A673 (cell line): ENCODE measurements around the gene IFNLR1. TPM values are rescaled to one million over a fixed set of nuclear protein-coding genes. Genes with fewer than 3 reads are reported as not detected.

ENCODE experiments used
- BruUV-seq: library from RNA; stranded (reverse); fragments of 400-500 nt; replicated peaks from 2 replicates; lab custom pipeline; 2021; lab: Mats Ljungman, UMichigan
- CTCF ChIA-PET: fragments of 300-600 bp; sonication (Branson Sonifier 250); formaldehyde crosslinking; loops from one replicate; lab custom pipeline; 2022; ENCODE audit warnings: antibody characterized with exemption; lab: Charles Lee
- POLR2A ChIA-PET: fragments of 300-600 bp; sonication (Branson Sonifier 250); formaldehyde crosslinking; loops from one replicate; lab custom pipeline; 2022; ENCODE audit warnings: antibody characterized with exemption; ENCODE audit not compliant: low non-redundant PET; lab: Charles Lee
- DNase-seq: peaks from one replicate; pipeline ENCODE4 v3.0.0-alpha.2; 2015; ENCODE audit warnings: low spot score
- H3K27ac ChIP-seq: fragments of 200-600 bp; sonication (generic); 2 replicates; pipeline ENCODE4 v1.5.1; 2016; ENCODE audit warnings: mixed run types, low read depth, mild to moderate bottlenecking, mixed read lengths, antibody characterized with exemption, low read length; ENCODE audit not compliant: poor library complexity, severe bottlenecking
- H3K27me3 ChIP-seq: fragments of 200-600 bp; sonication (generic); replicated peaks from 2 replicates; pipeline ENCODE4 v1.6.1; 2017; ENCODE audit warnings: mixed run types, low read depth, mild to moderate bottlenecking, mixed read lengths, antibody characterized with exemption, low read length; ENCODE audit not compliant: insufficient read depth, poor library complexity
- H3K36me3 ChIP-seq: fragments of 200-600 bp; sonication (generic); 2 replicates; pipeline ENCODE4 v1.6.1; 2016; ENCODE audit warnings: mixed run types, mild to moderate bottlenecking, mixed read lengths, antibody characterized with exemption, low read length; ENCODE audit not compliant: insufficient read depth, poor library complexity, severe bottlenecking
- H3K4me1 ChIP-seq: fragments of 200-600 bp; sonication (generic); 2 replicates; pipeline ENCODE4 v1.6.1; 2017; ENCODE audit warnings: mixed run types, mild to moderate bottlenecking, mixed read lengths, antibody characterized with exemption, low read length; ENCODE audit not compliant: insufficient read depth, poor library complexity, severe bottlenecking
- H3K4me3 ChIP-seq: fragments of 200-600 bp; sonication (generic); 2 replicates; pipeline ENCODE4 v1.5.1; 2016; ENCODE audit warnings: low read depth, mixed run types, mild to moderate bottlenecking, mixed read lengths, low read length; ENCODE audit not compliant: poor library complexity, severe bottlenecking
- H3K9me3 ChIP-seq: fragments of 200-600 bp; sonication (generic); 2 replicates; pipeline ENCODE4 v1.6.1; 2016; ENCODE audit warnings: mixed run types, low read depth, mild to moderate bottlenecking, mixed read lengths, antibody characterized with exemption, low read length; ENCODE audit not compliant: poor library complexity, severe bottlenecking
- CTCF ChIP-seq: fragments of 300-800, 200-600 bp; sonication (generic); conservative IDR thresholded peaks from 2 replicates; pipeline ENCODE4 v1.5.1; 2017; ENCODE audit warnings: low read depth, mild to moderate bottlenecking, antibody characterized with exemption, low read length, moderate library complexity, mixed read lengths
- EZH2 ChIP-seq: fragments of 200-600 bp; sonication (generic); IDR thresholded peaks from 2 replicates; pipeline ENCODE4 v1.6.1; 2017; ENCODE audit warnings: borderline replicate concordance, low read depth, mild to moderate bottlenecking, mixed read lengths, antibody characterized with exemption, low read length; ENCODE audit not compliant: poor library complexity, severe bottlenecking
- intact Hi-C: fragments of 100-400 bp; cut with micrococcal nuclease; formaldehyde crosslinking; loops from one replicate; pipeline ENCODE4 v1.10.0; 2022; ENCODE audit not compliant: unreplicated experiment
- total RNA-seq: library from RNA; stranded (reverse); gene quantifications from 2 replicates; pipeline ENCODE4 v1.2.3, GENCODE V29; 2021

IFNLR1 gene
- total RNA-seq, 1 experiment from 2014 or later = 2.0 TPM

DNA sequence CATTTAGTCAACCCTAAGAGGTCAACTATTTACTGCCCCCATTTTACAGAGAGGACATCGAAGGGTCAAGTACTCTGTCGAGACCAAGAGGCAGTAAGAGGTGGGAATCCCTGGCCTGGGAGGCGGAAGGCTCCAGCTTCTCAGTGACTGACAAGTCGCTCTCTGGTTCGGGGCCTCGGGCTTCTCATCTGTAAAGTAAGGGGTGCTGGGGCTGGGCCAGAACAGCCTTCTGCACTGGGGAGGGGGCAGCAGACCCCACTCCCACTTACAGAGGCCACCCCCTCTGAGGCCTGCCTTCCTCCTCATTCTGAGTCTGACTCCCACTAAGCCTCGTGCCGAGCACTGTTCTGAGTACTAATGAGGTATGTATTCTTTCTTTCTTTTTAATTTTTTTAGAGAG, 17.0 kb upstream of the IFNLR1 start:
- Histone ChIP-seq H3K27ac (no peak overlapping the region), H3K4me3 (no peak overlapping the region), H3K4me1 (peaks cover 4% of the 10 kb centered on the region), H3K27me3 (no peaks in the 10 kb centered on the region), H3K36me3 (no peaks in the 10 kb centered on the region), H3K9me3 (no peaks in the 10 kb centered on the region)
- BruUV-seq = no TSS peak
- ChIA-PET POLR2A (no interaction called here), CTCF (no interaction called here)
- no peak for TF ChIP-seq EZH2
- no peak for TF ChIP-seq CTCF
- DNase-seq = no peak
- intact Hi-C loops = no loop called here

DNA sequence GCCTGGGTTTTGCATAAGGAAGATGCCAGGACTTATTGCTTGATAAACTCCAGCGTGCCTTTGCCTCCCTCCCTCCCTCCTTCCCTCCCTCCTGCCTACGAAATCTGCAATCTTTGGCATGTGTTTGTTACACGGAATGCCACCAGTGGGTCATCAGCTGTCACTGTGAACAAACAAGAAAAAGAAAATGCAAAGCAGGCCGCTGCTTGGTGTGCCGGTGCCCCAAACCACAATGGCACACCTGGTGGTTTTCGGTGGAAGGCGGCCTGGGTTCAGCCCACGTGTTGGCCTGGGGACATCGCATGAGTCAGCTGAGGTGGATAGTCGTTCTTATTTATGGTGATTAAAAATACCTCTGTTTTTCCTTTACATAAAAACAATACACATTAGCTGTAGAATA, 16.3 kb upstream of the IFNLR1 start:
- H3K36me3 ChIP-seq = no peaks in the 10 kb centered on the region
- H3K27ac ChIP-seq = no peak overlapping the region
- peaks cover 4% of the 10 kb centered on the region for H3K4me1 ChIP-seq
- H3K4me3 ChIP-seq = no peak overlapping the region
- H3K9me3 ChIP-seq = no peaks in the 10 kb centered on the region
- no peaks in the 10 kb centered on the region for H3K27me3 ChIP-seq
- ChIA-PET CTCF (interaction anchor here (0.7 kb wide), 1 partner anchor 189 kb away, joined by 4 read pairs; no protein-coding TSS in a partner anchor), POLR2A (no interaction called here)
- no TSS peak for BruUV-seq
- TF ChIP-seq CTCF (no peak), EZH2 (no peak)
- intact Hi-C loops = no loop called here
- no peak for DNase-seq

DNA sequence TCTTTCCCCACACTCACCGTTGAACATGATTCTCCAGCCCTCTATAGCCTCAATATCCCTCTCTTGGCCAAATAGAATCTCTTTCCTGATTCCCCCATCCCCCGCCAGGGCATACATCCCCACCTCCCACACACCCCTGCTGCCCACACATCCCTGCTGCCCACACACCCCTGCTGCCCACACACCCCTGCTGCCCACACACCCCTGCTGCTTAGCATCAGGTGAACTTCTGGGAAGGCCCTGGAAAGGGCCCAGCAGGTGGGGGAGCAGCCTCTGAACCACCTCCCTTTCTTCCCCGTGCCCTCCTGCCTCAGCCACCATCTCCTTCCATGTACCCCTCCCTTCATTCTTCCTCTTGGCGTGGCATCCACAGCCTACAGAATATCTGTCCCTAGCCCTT, 15.9 kb upstream of the IFNLR1 start:
- H3K27ac ChIP-seq = no peak overlapping the region
- intact Hi-C loops = no loop called here
- H3K36me3 ChIP-seq = no peaks in the 10 kb centered on the region
- ChIA-PET POLR2A (no interaction called here), CTCF (interaction anchor here (0.7 kb wide), 1 partner anchor 190 kb away, joined by 4 read pairs; no protein-coding TSS in a partner anchor)
- no peaks in the 10 kb centered on the region for H3K9me3 ChIP-seq
- H3K27me3 ChIP-seq = no peaks in the 10 kb centered on the region
- H3K4me1 ChIP-seq = peaks cover 4% of the 10 kb centered on the region
- no peak for TF ChIP-seq EZH2
- no peak for TF ChIP-seq CTCF
- no peak overlapping the region for H3K4me3 ChIP-seq
- BruUV-seq = no TSS peak
- no peak for DNase-seq
